Liver (tissue), 9 donors: ENCODE data around the gene SLC25A29. TPM values are rescaled to one million over a fixed set of nuclear protein-coding genes. Genes with fewer than 3 reads are reported as not detected.

Experiments used
- DNase-seq: peaks from one replicate; pipeline ENCODE4 v3.0.0-alpha.2; 2017; ENCODE audit warnings: low spot score
- H3K27ac ChIP-seq, 2 donors: one replicate each; pipeline ENCODE4 v1.7.0; 2013; ENCODE audit warnings: inconsistent platforms in 2 of 2, low read length in 2 of 2, control low read depth in 1 of 2, low read depth in 1 of 2, mild to moderate bottlenecking in 1 of 2
- H3K27me3 ChIP-seq, 4 donors: one replicate each; pipeline versions ENCODE4 v1.6.1 to v1.7.0; 2013; ENCODE audit warnings: low read length in 3 of 4, inconsistent platforms in 1 of 4, mild to moderate bottlenecking in 1 of 4, moderate library complexity in 1 of 4; ENCODE audit not compliant: control insufficient read depth in 4 of 4, insufficient read depth in 4 of 4
- H3K36me3 ChIP-seq, 4 donors: one replicate each; pipeline versions ENCODE4 v1.6.1 to v1.7.0; 2013; ENCODE audit warnings: low read length in 3 of 4, mild to moderate bottlenecking in 3 of 4, low read depth in 1 of 4, moderate library complexity in 1 of 4; ENCODE audit not compliant: control insufficient read depth in 4 of 4, insufficient read depth in 3 of 4
- H3K4me1 ChIP-seq, 4 donors: one replicate each; pipeline versions ENCODE4 v1.6.1 to v1.7.0; 2013; ENCODE audit warnings: low read length in 3 of 4, mild to moderate bottlenecking in 3 of 4, moderate library complexity in 1 of 4; ENCODE audit not compliant: control insufficient read depth in 4 of 4, insufficient read depth in 4 of 4
- H3K4me3 ChIP-seq, 3 donors: one replicate each; pipeline versions ENCODE4 v1.6.1 to v1.7.0; 2013; ENCODE audit warnings: low read length in 3 of 3, control low read depth in 1 of 3, low read depth in 1 of 3, mild to moderate bottlenecking in 1 of 3
- H3K9ac ChIP-seq, 2 donors: one replicate each; pipeline ENCODE4 v1.7.0; 2013; ENCODE audit warnings: low read length in 2 of 2, mild to moderate bottlenecking in 2 of 2, moderate library complexity in 2 of 2, control low read depth in 1 of 2, low read depth in 1 of 2
- H3K9me3 ChIP-seq, 4 donors: one replicate each; pipeline versions ENCODE4 v1.6.1 to v1.7.0; 2013; ENCODE audit warnings: low read length in 3 of 4; ENCODE audit not compliant: control insufficient read depth in 4 of 4
- ATF3 ChIP-seq: IDR thresholded peaks from 2 replicates; pipeline ENCODE4 v1.6.1; 2016; ENCODE audit warnings: antibody characterized with exemption
- CTCF ChIP-seq: fragments of 150-350 bp; IDR thresholded peaks from 2 replicates; pipeline ENCODE4 v1.5.1; 2017; ENCODE audit warnings: improper control_type of control experiment, low read depth, low read length; ENCODE audit not compliant: missing input control
- FOXA1 ChIP-seq: IDR thresholded peaks from 2 replicates; pipeline ENCODE4 v1.6.1; 2016; ENCODE audit warnings: antibody characterized with exemption
- FOXA2 ChIP-seq: IDR thresholded peaks from 2 replicates; pipeline ENCODE4 v1.6.1; 2016; ENCODE audit warnings: antibody characterized with exemption
- GABPA ChIP-seq, 2 donors: IDR thresholded peaks in 1 of 2; conservative IDR thresholded peaks in 1 of 2; 2 replicates each; pipeline ENCODE4 v1.6.1; 2016; ENCODE audit warnings: antibody characterized with exemption in 2 of 2, mild to moderate bottlenecking in 1 of 2, moderate library complexity in 1 of 2
- HNF4A ChIP-seq, 2 donors: conservative IDR thresholded peaks; 2 replicates each; pipeline ENCODE4 v1.6.1; 2016; ENCODE audit warnings: antibody characterized with exemption in 2 of 2, mild to moderate bottlenecking in 2 of 2
- JUND ChIP-seq, 2 donors: IDR thresholded peaks; 2 replicates each; pipeline ENCODE4 v1.6.1; 2016; ENCODE audit warnings: antibody characterized with exemption in 2 of 2
- MAX ChIP-seq: IDR thresholded peaks from 2 replicates; pipeline ENCODE4 v1.6.1; 2016; ENCODE audit warnings: antibody characterized with exemption
- NR2F2 ChIP-seq: IDR thresholded peaks from 2 replicates; pipeline ENCODE4 v1.6.1; 2016; ENCODE audit warnings: antibody characterized with exemption
- RAD21 ChIP-seq, 2 donors: IDR thresholded peaks; 2 replicates each; pipeline ENCODE4 v1.6.1; 2016; ENCODE audit warnings: antibody characterized with exemption in 2 of 2, mild to moderate bottlenecking in 2 of 2
- RXRA ChIP-seq, 2 donors: IDR thresholded peaks; 2 replicates each; pipeline ENCODE4 v1.6.1; 2017 to 2018; ENCODE audit warnings: antibody characterized with exemption in 2 of 2, mild to moderate bottlenecking in 1 of 2
- SP1 ChIP-seq: IDR thresholded peaks from 2 replicates; pipeline ENCODE4 v1.6.1; 2018; ENCODE audit warnings: antibody characterized with exemption, mild to moderate bottlenecking
- TAF1 ChIP-seq: conservative IDR thresholded peaks from 2 replicates; pipeline ENCODE4 v1.6.1; 2016; ENCODE audit warnings: antibody characterized with exemption, mild to moderate bottlenecking
- WGBS: extraction: QIAGEN DNeasy Blood & Tissue Kit; methylation state at CpG from one replicate; pipeline ENCODE4 v1.1.7; 2013; 5-methylcytosine and 5-hydroxymethylcytosine counted together
- polyA plus RNA-seq, 2 donors: library from polyadenylated mRNA; stranded (reverse) in 1 of 2; unstranded in 1 of 2; fragments of 200-250 nt in 1 of 2; fragments of >200 nt in 1 of 2; fragmentation: Nextera tagmentation in 1 of 2; extraction: Ambion mirVana in 1 of 2; gene quantifications; one replicate each; pipeline versions ENCODE4 v1.2.1 to v1.2.3, GENCODE V29; 2013 to 2015
- total RNA-seq, 2 donors: library from RNA; depleted of rRNA; stranded (reverse); fragments of >200 nt; gene quantifications; one replicate each; pipeline ENCODE4 v1.2.3, GENCODE V29; 2014
- TF ChIP-seq, protein P1 (sequence below): IDR thresholded peaks from 2 replicates; pipeline ENCODE4 v1.6.1; 2016; ENCODE audit warnings: antibody characterized with exemption, mild to moderate bottlenecking
- TF ChIP-seq, protein P2 (sequence below): IDR thresholded peaks from 2 replicates; pipeline ENCODE4 v1.6.1; 2016; ENCODE audit warnings: antibody characterized with exemption
- donor health status: healthy.
- donor health status: healthy.
- donor health status: healthy.
- donor health status: healthy.
- donor health status: healthy.

Gene SLC25A29
- total and polyA plus RNA-seq, 4 donors, result 2.4 to 13.9 (median 8.9) TPM

- peaks cover 0 to 2% (median 0%) of the 10 kb centered on the region in 4 donors for H3K36me3 ChIP-seq
- no peak overlapping the region for H3K27ac ChIP-seq
- H3K27me3 ChIP-seq, result no peaks in the 10 kb centered on the region
- TF ChIP-seq CTCF, result no peak
- TF ChIP-seq RXRA (IDR thresholded peaks at IDR 0.05), result no peak
- TF ChIP-seq, protein P1, sequence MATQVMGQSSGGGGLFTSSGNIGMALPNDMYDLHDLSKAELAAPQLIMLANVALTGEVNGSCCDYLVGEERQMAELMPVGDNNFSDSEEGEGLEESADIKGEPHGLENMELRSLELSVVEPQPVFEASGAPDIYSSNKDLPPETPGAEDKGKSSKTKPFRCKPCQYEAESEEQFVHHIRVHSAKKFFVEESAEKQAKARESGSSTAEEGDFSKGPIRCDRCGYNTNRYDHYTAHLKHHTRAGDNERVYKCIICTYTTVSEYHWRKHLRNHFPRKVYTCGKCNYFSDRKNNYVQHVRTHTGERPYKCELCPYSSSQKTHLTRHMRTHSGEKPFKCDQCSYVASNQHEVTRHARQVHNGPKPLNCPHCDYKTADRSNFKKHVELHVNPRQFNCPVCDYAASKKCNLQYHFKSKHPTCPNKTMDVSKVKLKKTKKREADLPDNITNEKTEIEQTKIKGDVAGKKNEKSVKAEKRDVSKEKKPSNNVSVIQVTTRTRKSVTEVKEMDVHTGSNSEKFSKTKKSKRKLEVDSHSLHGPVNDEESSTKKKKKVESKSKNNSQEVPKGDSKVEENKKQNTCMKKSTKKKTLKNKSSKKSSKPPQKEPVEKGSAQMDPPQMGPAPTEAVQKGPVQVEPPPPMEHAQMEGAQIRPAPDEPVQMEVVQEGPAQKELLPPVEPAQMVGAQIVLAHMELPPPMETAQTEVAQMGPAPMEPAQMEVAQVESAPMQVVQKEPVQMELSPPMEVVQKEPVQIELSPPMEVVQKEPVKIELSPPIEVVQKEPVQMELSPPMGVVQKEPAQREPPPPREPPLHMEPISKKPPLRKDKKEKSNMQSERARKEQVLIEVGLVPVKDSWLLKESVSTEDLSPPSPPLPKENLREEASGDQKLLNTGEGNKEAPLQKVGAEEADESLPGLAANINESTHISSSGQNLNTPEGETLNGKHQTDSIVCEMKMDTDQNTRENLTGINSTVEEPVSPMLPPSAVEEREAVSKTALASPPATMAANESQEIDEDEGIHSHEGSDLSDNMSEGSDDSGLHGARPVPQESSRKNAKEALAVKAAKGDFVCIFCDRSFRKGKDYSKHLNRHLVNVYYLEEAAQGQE, result no peak
- TF ChIP-seq FOXA1, result no peak
- no peak for TF ChIP-seq NR2F2
- no peak for TF ChIP-seq MAX
- TF ChIP-seq HNF4A (conservative IDR thresholded peaks at IDR 0.05), result no peak
- no peak for TF ChIP-seq RAD21 (IDR thresholded peaks at IDR 0.05)
- no peak for TF ChIP-seq FOXA2
- TF ChIP-seq, protein P2, sequence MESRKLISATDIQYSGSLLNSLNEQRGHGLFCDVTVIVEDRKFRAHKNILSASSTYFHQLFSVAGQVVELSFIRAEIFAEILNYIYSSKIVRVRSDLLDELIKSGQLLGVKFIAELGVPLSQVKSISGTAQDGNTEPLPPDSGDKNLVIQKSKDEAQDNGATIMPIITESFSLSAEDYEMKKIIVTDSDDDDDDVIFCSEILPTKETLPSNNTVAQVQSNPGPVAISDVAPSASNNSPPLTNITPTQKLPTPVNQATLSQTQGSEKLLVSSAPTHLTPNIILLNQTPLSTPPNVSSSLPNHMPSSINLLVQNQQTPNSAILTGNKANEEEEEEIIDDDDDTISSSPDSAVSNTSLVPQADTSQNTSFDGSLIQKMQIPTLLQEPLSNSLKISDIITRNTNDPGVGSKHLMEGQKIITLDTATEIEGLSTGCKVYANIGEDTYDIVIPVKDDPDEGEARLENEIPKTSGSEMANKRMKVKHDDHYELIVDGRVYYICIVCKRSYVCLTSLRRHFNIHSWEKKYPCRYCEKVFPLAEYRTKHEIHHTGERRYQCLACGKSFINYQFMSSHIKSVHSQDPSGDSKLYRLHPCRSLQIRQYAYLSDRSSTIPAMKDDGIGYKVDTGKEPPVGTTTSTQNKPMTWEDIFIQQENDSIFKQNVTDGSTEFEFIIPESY, result no peak
- no peak for TF ChIP-seq SP1
- no peak for TF ChIP-seq ATF3
- no peaks in the 10 kb centered on the region for H3K9me3 ChIP-seq
- WGBS, result 94% methylated on average over 9 of the region's 9 CpGs
- no peak overlapping the region for H3K9ac ChIP-seq
- H3K4me3 ChIP-seq, result no peak overlapping the region
- peaks cover 1 to 23% (median 10%) of the 10 kb centered on the region in 4 donors for H3K4me1 ChIP-seq
- no peak for DNase-seq
Measured at GRCh38 chr14:100282766-100283419, 23.4 kb downstream of the SLC25A29 start.

GRCh38 chr14:100282083-100282350, 24.2 kb downstream of the SLC25A29 start:
- Histone ChIP-seq H3K27ac (no peak overlapping the region), H3K9me3 (no peaks in the 10 kb centered on the region), H3K4me1 (peaks cover 1 to 23% (median 10%) of the 10 kb centered on the region in 4 donors), H3K36me3 (peaks cover 0 to 7% (median 1%) of the 10 kb centered on the region in 4 donors), H3K27me3 (no peaks in the 10 kb centered on the region), H3K9ac (no peak overlapping the region), H3K4me3 (no peak overlapping the region)
- 95% methylated on average over 7 of the region's 7 CpGs for WGBS
- no peak for DNase-seq
- TF ChIP-seq, protein P1, result no peak
- TF ChIP-seq, protein P2, result no peak
- TF ChIP-seq ATF3 (no peak), FOXA2 (no peak), SP1 (no peak), TAF1 (no peak), JUND (IDR thresholded peaks at IDR 0.05) (no peak), RXRA (IDR thresholded peaks at IDR 0.05) (no peak), NR2F2 (no peak), GABPA (IDR thresholded peaks at IDR 0.05 in 1 of 2, conservative IDR thresholded peaks at IDR 0.05 in 1 of 2) (no peak)
